ENCODE results near the gene ABHD3. TPM values are rescaled to one million over a fixed set of nuclear protein-coding genes. Genes with fewer than 3 reads are reported as not detected.

ABHD3 gene
- total and polyA plus RNA-seq, 2 donors (not counting 3 experiments of a cell fraction or from before 2014, with no cell fraction given): 6.3 to 14.9 TPM

GRCh38 chr18:21703241-21703820 lies 1.2 kb downstream of the ABHD3 start:
- no peaks in the 10 kb centered on the region for H3K27me3 ChIP-seq (ENCODE audit: control insufficient read depth in 2 of 2, insufficient read depth in 2 of 2, low read length in 2 of 2)
- intact Hi-C loops (cut with micrococcal nuclease): loop anchor here (2.0 to 5.0 kb wide), 3 partner anchors 21 to 71 kb away; no protein-coding TSS in a partner anchor
- FAIRE-seq (no peak), DNase-seq (ENCODE audit: low read depth, low spot score) (no peak)
- ChIA-PET POLR2A (interaction anchor here (2.5 kb wide), 1 partner anchor 37 kb away, joined by 11 read pairs; the partner anchor contains the start of gene MIB1), CTCF (interaction anchor here (2.1 kb wide), 1 partner anchor 103 kb away, joined by 10 read pairs; the partner anchor contains the start of gene ESCO1)
- peaks cover 19% of the 10 kb centered on the region for H3K4me1 ChIP-seq (ENCODE audit: control insufficient read depth, extremely low read depth, insufficient read depth, low read length)
- peak overlapping the region; percentile 52 for H3K27ac ChIP-seq (ENCODE audit: insufficient read depth, low read depth, low read length)
- no peaks in the 10 kb centered on the region for H3K9me1 ChIP-seq (replicated peaks; ENCODE audit: control insufficient read depth, extremely low read depth, insufficient read depth, low read length)
- H3K9me3 ChIP-seq (replicated peaks; ENCODE audit: control insufficient read depth, insufficient read depth, low read length): no peaks in the 10 kb centered on the region
- H3K4me3 ChIP-seq (replicated peaks in 1 of 3; ENCODE audit: insufficient read depth in 1 of 3, low read depth in 1 of 3, low read length in 3 of 3): peak overlapping the region; percentile 71 to 94 (median 79)
- TSS peak; percentile 21 for BruUV-seq (replicated peaks)
- H3K79me2 ChIP-seq (ENCODE audit: control insufficient read depth, insufficient read depth, low read length): peaks cover 2% of the 10 kb centered on the region
- dilution Hi-C loops (cut with MboI; ENCODE audit: extremely low pct_ligation_motif_present, low sequenced_read_pairs): no loop called here
- peak overlapping the region; percentile 85 for H3K4me2 ChIP-seq (ENCODE audit: insufficient read depth, low read length)
- TF ChIP-seq GATA2 (IDR thresholded peaks at IDR 0.05; ENCODE audit: insufficient read depth, insufficient read length, low read depth, low read length) (no peak), EZH2 (IDR thresholded peaks at IDR 0.05; ENCODE audit: borderline replicate concordance, low read depth, low read length, severe bottlenecking) (no peak), MAX (IDR thresholded peaks at IDR 0.05; ENCODE audit: insufficient read depth, insufficient read length) (no peak), CTCF (IDR thresholded peaks at IDR 0.05; ENCODE audit: extremely low read depth in 1 of 2, insufficient read depth in 1 of 2, low read depth in 1 of 2, low read length in 2 of 2) (no peak), FOS (IDR thresholded peaks at IDR 0.05; ENCODE audit: borderline replicate concordance, insufficient read depth, low read length) (no peak), JUN (IDR thresholded peaks at IDR 0.05; ENCODE audit: borderline replicate concordance, insufficient read depth, insufficient read length, low read depth) (no peak), MYC (IDR thresholded peaks at IDR 0.05; ENCODE audit: low read depth, low read length) (no peak), POLR2A (IDR thresholded peaks at IDR 0.05; ENCODE audit: low read depth, low read length) (no peak), POLR2AphosphoS5 (IDR thresholded peaks at IDR 0.05; ENCODE audit: insufficient read depth, low read depth, low read length) (no peak)
- H2AFZ ChIP-seq (ENCODE audit: low read depth, low read length): peak overlapping the region; percentile 99
- H3K36me3 ChIP-seq (ENCODE audit: control insufficient read depth in 2 of 2, extremely low read depth in 1 of 2, insufficient read depth in 2 of 2, low read length in 2 of 2): no peaks in the 10 kb centered on the region
- peak overlapping the region; percentile 81 for H3K9ac ChIP-seq (replicated peaks; ENCODE audit: extremely low read depth, insufficient read depth, low read length)
- H4K20me1 ChIP-seq (replicated peaks; ENCODE audit: control insufficient read depth, extremely low read depth, insufficient read depth, low read length): no peaks in the 10 kb centered on the region

Measured in endothelial cell of umbilical vein (primary cell).